HepG2 (cell line): ENCODE data around the gene WSB1. TPM values are rescaled to one million over a fixed set of nuclear protein-coding genes. Genes with fewer than 3 reads are reported as not detected.

Experiments used
- ATAC-seq: fragments of 200-7000 bp; cut with Tn5 transposase; 3 replicates; pipeline ENCODE4 v1.9.1; 2020; ENCODE audit warnings: mild to moderate bottlenecking, moderate library complexity
- BruUV-seq: library from RNA; stranded (reverse); fragments of 400-500 nt; replicated peaks from 2 replicates; lab custom pipeline; 2021; lab: Mats Ljungman, UMichigan
- CTCF ChIA-PET: fragments of 300-600 bp; formaldehyde crosslinking; extraction: SDS; loops from one replicate; lab custom pipeline; 2021; ENCODE audit warnings: low total read pairs, inconsistent platforms, low intra/inter-chr PET ratio; lab: Yijun Ruan, JAX
- POLR2A ChIA-PET: fragments of 350-600 bp; sonication (Branson Sonifier 250); formaldehyde crosslinking; loops from one replicate; lab custom pipeline; 2020; ENCODE audit warnings: antibody characterized with exemption, inconsistent platforms; lab: Yijun Ruan, JAX
- DNase-seq: peaks from one replicate; pipeline ENCODE4 v3.0.0-alpha.2; 2015; ENCODE audit warnings: low spot score
- FAIRE-seq: peaks from 3 replicates; lab custom pipeline; 2011; peaks lifted over from hg19 to GRCh38; lab: Jason Lieb, UNC
- H2AFZ ChIP-seq: one replicate; pipeline ENCODE4 v1.6.1; 2011; ENCODE audit warnings: low read length, inconsistent platforms
- H3K27ac ChIP-seq: fragments of 300-600 bp; 3 replicates; pipeline ENCODE4 v1.8.0; 2011; ENCODE audit warnings: mixed run types, mild to moderate bottlenecking, mixed read lengths, low read length, inconsistent platforms; ENCODE audit not compliant: insufficient read depth; ENCODE audit errors: extremely low read length
- H3K27me3 ChIP-seq, 2 experiments: fragments of 200-600 bp in 1 of 2; 2 replicates in 1 of 2; 3 replicates in 1 of 2; pipeline versions ENCODE4 v1.6.0 to v1.8.0; 2011; ENCODE audit warnings: low read length in 2 of 2, mild to moderate bottlenecking in 2 of 2, moderate library complexity in 2 of 2, inconsistent platforms in 1 of 2; ENCODE audit not compliant: insufficient read depth in 2 of 2, control insufficient read depth in 1 of 2
- H3K36me3 ChIP-seq, 2 experiments: fragments of 200-600 bp in 1 of 2; replicated peaks in 1 of 2; 2 replicates in 1 of 2; 3 replicates in 1 of 2; pipeline versions ENCODE4 v1.5.1 to v1.8.0; 2011; ENCODE audit warnings: low read length in 2 of 2, inconsistent platforms in 1 of 2; ENCODE audit not compliant: insufficient read depth in 2 of 2, control insufficient read depth in 1 of 2
- H3K4me1 ChIP-seq: 2 replicates; pipeline ENCODE4 v1.5.1; 2012; ENCODE audit warnings: low read length, inconsistent platforms; ENCODE audit not compliant: insufficient read depth
- H3K4me2 ChIP-seq: 2 replicates; pipeline ENCODE4 v1.6.0; 2011; ENCODE audit warnings: low read depth, low read length, inconsistent platforms
- H3K4me3 ChIP-seq, 3 experiments: fragments of 200-600 bp in 1 of 3; sonication (generic), shearing (Covaris generic) in 1 of 3; replicated peaks in 1 of 3; 2 replicates each; pipeline ENCODE4 v1.5.1; 2011 to 2016; ENCODE audit warnings: low read length in 3 of 3, inconsistent platforms in 2 of 3, low read depth in 2 of 3, mild to moderate bottlenecking in 2 of 3, control low read depth in 1 of 3, mixed read lengths in 1 of 3; ENCODE audit not compliant: insufficient read depth in 1 of 3
- H3K79me2 ChIP-seq: one replicate; pipeline ENCODE4 v1.6.1; 2011; ENCODE audit warnings: low read length, inconsistent platforms; ENCODE audit not compliant: insufficient read depth
- H3K9ac ChIP-seq: 2 replicates; pipeline ENCODE4 v1.6.0; 2011; ENCODE audit warnings: mild to moderate bottlenecking, low read depth, low read length, inconsistent platforms; ENCODE audit not compliant: insufficient read depth
- H3K9me3 ChIP-seq: 2 replicates; pipeline ENCODE4 v1.5.1; 2012; ENCODE audit warnings: mild to moderate bottlenecking, low read length
- H4K20me1 ChIP-seq: 2 replicates; pipeline ENCODE4 v1.6.0; 2011; ENCODE audit warnings: inconsistent platforms, mild to moderate bottlenecking, low read length, moderate library complexity; ENCODE audit not compliant: insufficient read depth
- AGO2 ChIP-seq: fragments of 200-400 bp; formaldehyde crosslinking; optimal IDR thresholded peaks from 2 replicates; pipeline ENCODE3; 2017; ENCODE audit warnings: mild to moderate bottlenecking, low read depth, low read length, moderate library complexity
- BHLHE40 ChIP-seq: IDR thresholded peaks from 2 replicates; pipeline ENCODE4 v1.6.1; 2011; ENCODE audit warnings: low read length, improper control_type of control experiment
- KDM4B ChIP-seq: sonication (generic); formaldehyde crosslinking; IDR thresholded peaks from 2 replicates; pipeline ENCODE4 v1.4.0; 2020; ENCODE audit warnings: missing genetic modification reagents
- POLR2A ChIP-seq, 2 experiments: IDR thresholded peaks; 2 replicates each; pipeline ENCODE4 v1.6.1; 2011; ENCODE audit warnings: low read depth in 2 of 2, low read length in 2 of 2, mild to moderate bottlenecking in 1 of 2, moderate library complexity in 1 of 2; ENCODE audit not compliant: insufficient read depth in 1 of 2
- RELA ChIP-seq: sonication (generic); formaldehyde crosslinking; IDR thresholded peaks from 2 replicates; pipeline ENCODE4 v1.4.0; 2020; ENCODE audit warnings: missing genetic modification reagents
- SSRP1 ChIP-seq: IDR thresholded peaks from 2 replicates; pipeline ENCODE4 v1.6.1; 2016; ENCODE audit warnings: control low read depth
- ZFX ChIP-seq: sonication (generic); formaldehyde crosslinking; IDR thresholded peaks from 2 replicates; pipeline ENCODE4 v1.4.0; 2020; ENCODE audit warnings: mild to moderate bottlenecking, low read depth, missing genetic modification reagents, moderate library complexity
- ZHX2 ChIP-seq, 2 experiments: sonication (generic) in 1 of 2; formaldehyde crosslinking in 1 of 2; IDR thresholded peaks; 2 replicates each; pipeline versions ENCODE4 v1.6.1 to v1.9.0; 2014 to 2022; ENCODE audit warnings: antibody characterized with exemption in 1 of 2, borderline replicate concordance in 1 of 2, inconsistent platforms in 1 of 2, low read depth in 1 of 2, missing genetic modification reagents in 1 of 2
- ZNF501 ChIP-seq: sonication (generic); formaldehyde crosslinking; IDR thresholded peaks from 2 replicates; pipeline ENCODE4 v1.5.1; 2020; ENCODE audit warnings: mild to moderate bottlenecking, moderate library complexity, missing genetic modification reagents
- ZNF687 ChIP-seq: sonication (generic); formaldehyde crosslinking; IDR thresholded peaks from 2 replicates; pipeline ENCODE4 v1.5.1; 2020; ENCODE audit warnings: mild to moderate bottlenecking, missing genetic modification reagents, moderate library complexity
- ZNF770 ChIP-seq: sonication (generic); formaldehyde crosslinking; IDR thresholded peaks from 2 replicates; pipeline ENCODE4 v1.5.0; 2020; ENCODE audit warnings: mild to moderate bottlenecking, missing genetic modification reagents
- WGBS: methylation state at CpG from one replicate; pipeline ENCODE4 v1.1.6; 2017; ENCODE audit warnings: low lambda C conversion rate; 5-methylcytosine and 5-hydroxymethylcytosine counted together
- in situ Hi-C: cut with HindIII; loops from 2 replicates; pipeline ENCODE4 v1.10.0; 2017; ENCODE audit warnings: low pct_unique_long_range_greater_than_20kb; ENCODE audit not compliant: extremely low pct_ligation_motif_present
- intact Hi-C: fragments of 100-400 bp; cut with micrococcal nuclease; formaldehyde crosslinking; loops from one replicate; pipeline ENCODE4 v1.10.0; 2022; ENCODE audit not compliant: unreplicated experiment
- polyA plus RNA-seq, 8 experiments: library from polyadenylated mRNA; depleted of rRNA in 3 of 8; stranded (reverse) in 7 of 8; unstranded in 1 of 8; fragments of >200 nt; fragmentation: Illumina TruSeq in 4 of 8; extraction: Trizol in 4 of 8; gene quantifications; 2 replicates each; pipeline versions ENCODE4 v1.2.1 to v1.2.3, GENCODE V29; 2011 to 2016; ENCODE audit warnings: low read depth in 4 of 8, missing spikeins in 1 of 8, mixed read lengths in 1 of 8; ENCODE audit not compliant: insufficient read depth in 1 of 8
- total RNA-seq, 5 experiments: library from RNA; depleted of rRNA; stranded (reverse); fragments of >200 nt; fragmentation: Illumina TruSeq; extraction: Trizol; gene quantifications; 2 replicates each; pipeline ENCODE4 v1.2.3, GENCODE V29; 2016; ENCODE audit warnings: low read depth in 1 of 5

Gene WSB1
- total and polyA plus RNA-seq, 2 of the 13 experiments (the other 11 are each of a cell fraction or from before 2014, with no cell fraction given), result 81.3 to 294 TPM

GRCh38 chr17:27319541-27320221, 25.8 kb downstream of the WSB1 start:
- no TSS peak for BruUV-seq
- Histone ChIP-seq H4K20me1 (no peaks in the 10 kb centered on the region), H3K79me2 (no peaks in the 10 kb centered on the region), H3K4me1 (peaks cover 35% of the 10 kb centered on the region), H3K9ac (no peak overlapping the region), H3K27me3 (no peaks in the 10 kb centered on the region), H3K9me3 (no peaks in the 10 kb centered on the region), H2AFZ (no peak overlapping the region), H3K36me3 (peaks cover 10 to 20% of the 10 kb centered on the region in 2 experiments; a peak in 4 of 5 replicates), H3K4me2 (no peak overlapping the region), H3K27ac (no peak overlapping the region), H3K4me3 (no peak overlapping the region)
- intact Hi-C loops, result no loop called here
- in situ Hi-C loops, result no loop called here
- ChIA-PET POLR2A (interaction anchor here (4.2 kb wide), 1 partner anchor 25 kb away, joined by 20 read pairs; the partner anchor contains the start of gene WSB1), CTCF (no interaction called here)
- FAIRE-seq (no peak), DNase-seq (no peak), ATAC-seq (no peak)
- 89% methylated on average over 3 of the region's 4 CpGs for WGBS
- 0 out of 2 replicates have a peak, but pooled peaks have one; percentile 21 for TF ChIP-seq ZFX (CRISPR knock-in tag)
- no peak for TF ChIP-seq RELA (CRISPR knock-in tag)
- TF ChIP-seq KDM4B (CRISPR knock-in tag), result no peak
- no peak for TF ChIP-seq BHLHE40
- TF ChIP-seq ZNF501 (CRISPR knock-in tag), result no peak
- TF ChIP-seq AGO2, result peak; percentile 60
- no peak for TF ChIP-seq ZNF770 (CRISPR knock-in tag)
- peak in 1 of 2 experiments; percentile 22; a peak in 1 of 4 replicates for TF ChIP-seq POLR2A (IDR thresholded peaks at IDR 0.05; ENCODE audit: insufficient read depth in 1 of 2, low read depth in 2 of 2, low read length in 2 of 2)
- TF ChIP-seq ZHX2 (IDR thresholded peaks at IDR 0.05; ENCODE audit: low read depth), result no peak
- no peak for TF ChIP-seq ZHX2 (CRISPR knock-in tag; IDR thresholded peaks at IDR 0.05; ENCODE audit: borderline replicate concordance)
- peak; percentile 20; the same call in 1 of the 2 replicates for TF ChIP-seq ZNF687 (CRISPR knock-in tag)
- TF ChIP-seq SSRP1 (CRISPR knock-in tag), result no peak
